Astrocyte (in vitro differentiated cells and primary cell): Measurements from ENCODE around the gene BANK1. TPM values are rescaled to one million over a fixed set of nuclear protein-coding genes. Genes with fewer than 3 reads are reported as not detected.

Source experiments
- DNase-seq: peaks from one replicate; pipeline ENCODE4 v3.0.0-alpha.2; 2010; ENCODE audit warnings: low read depth
- FAIRE-seq: peaks from 2 replicates; lab custom pipeline; 2011; peaks lifted over from hg19 to GRCh38; lab: Jason Lieb, UNC
- H2AFZ ChIP-seq: 2 replicates; pipeline ENCODE4 v1.6.0; 2012; ENCODE audit warnings: low read depth, low read length, inconsistent platforms
- H3K27ac ChIP-seq: 2 replicates; pipeline ENCODE4 v1.5.1; 2011; ENCODE audit warnings: low read depth, low read length, inconsistent platforms
- H3K27me3 ChIP-seq: 2 replicates; pipeline ENCODE4 v1.6.0; 2011; ENCODE audit warnings: low read length, inconsistent platforms; ENCODE audit not compliant: insufficient read depth
- H3K36me3 ChIP-seq: 2 replicates; pipeline ENCODE4 v1.5.1; 2011; ENCODE audit warnings: low read length, inconsistent platforms; ENCODE audit not compliant: insufficient read depth
- H3K4me1 ChIP-seq: 2 replicates; pipeline ENCODE4 v1.5.1; 2011; ENCODE audit warnings: low read length, inconsistent platforms; ENCODE audit not compliant: insufficient read depth
- H3K4me2 ChIP-seq: 2 replicates; pipeline ENCODE4 v1.6.0; 2012; ENCODE audit warnings: low read length, inconsistent platforms
- H3K4me3 ChIP-seq: 2 replicates; pipeline ENCODE4 v1.5.1; 2011; ENCODE audit warnings: low read depth, mild to moderate bottlenecking, low read length, inconsistent platforms; ENCODE audit not compliant: insufficient read depth
- H3K79me2 ChIP-seq: 2 replicates; pipeline ENCODE4 v1.6.0; 2012; ENCODE audit warnings: mild to moderate bottlenecking, low read length, inconsistent platforms; ENCODE audit not compliant: insufficient read depth
- H3K9ac ChIP-seq: 2 replicates; pipeline ENCODE4 v1.6.0; 2012; ENCODE audit warnings: mild to moderate bottlenecking, low read length, inconsistent platforms
- H3K9me3 ChIP-seq: 2 replicates; pipeline ENCODE4 v1.5.1; 2012; ENCODE audit warnings: low read depth, mild to moderate bottlenecking, low read length, inconsistent platforms; ENCODE audit not compliant: insufficient read depth
- H4K20me1 ChIP-seq: 2 replicates; pipeline ENCODE4 v1.6.0; 2012; ENCODE audit warnings: low read length, inconsistent platforms; ENCODE audit not compliant: insufficient read depth
- H3K27ac Mint-ChIP-seq: one replicate; pipeline ENCODE4 v1.8.0; 2021; ENCODE audit warnings: mild to moderate bottlenecking, mixed read lengths; ENCODE audit not compliant: unreplicated experiment
- H3K27me3 Mint-ChIP-seq: one replicate; pipeline ENCODE4 v1.8.0; 2021; ENCODE audit warnings: low read depth, mixed read lengths; ENCODE audit not compliant: unreplicated experiment
- H3K36me3 Mint-ChIP-seq: one replicate; pipeline ENCODE4 v1.8.0; 2021; ENCODE audit warnings: low read depth, mixed read lengths; ENCODE audit not compliant: unreplicated experiment
- H3K4me1 Mint-ChIP-seq: one replicate; pipeline ENCODE4 v1.8.0; 2021; ENCODE audit warnings: low read depth, mixed read lengths; ENCODE audit not compliant: unreplicated experiment
- H3K4me3 Mint-ChIP-seq: one replicate; pipeline ENCODE4 v1.8.0; 2021; ENCODE audit warnings: mild to moderate bottlenecking, moderate library complexity, mixed read lengths; ENCODE audit not compliant: unreplicated experiment
- H3K9me3 Mint-ChIP-seq: one replicate; pipeline ENCODE4 v1.8.0; 2021; ENCODE audit warnings: mild to moderate bottlenecking, mixed read lengths; ENCODE audit not compliant: unreplicated experiment
- EZH2 ChIP-seq: IDR thresholded peaks from 2 replicates; pipeline ENCODE4 v1.6.1; 2012; ENCODE audit warnings: mild to moderate bottlenecking, low read length, inconsistent platforms; ENCODE audit not compliant: insufficient read depth
- total RNA-seq: library from RNA; stranded (reverse); gene quantifications from 2 replicates; pipeline ENCODE4 v1.2.1, GENCODE V29; 2021
- TF ChIP-seq, protein P1 (sequence below): IDR thresholded peaks from 2 replicates; pipeline ENCODE4 v1.5.1; 2011; ENCODE audit warnings: low read depth, mild to moderate bottlenecking, inconsistent platforms, low read length, moderate library complexity; ENCODE audit not compliant: insufficient read depth

The BANK1 gene
- total RNA-seq, 1 donor from 2014 or later = 1.3 TPM

DNA sequence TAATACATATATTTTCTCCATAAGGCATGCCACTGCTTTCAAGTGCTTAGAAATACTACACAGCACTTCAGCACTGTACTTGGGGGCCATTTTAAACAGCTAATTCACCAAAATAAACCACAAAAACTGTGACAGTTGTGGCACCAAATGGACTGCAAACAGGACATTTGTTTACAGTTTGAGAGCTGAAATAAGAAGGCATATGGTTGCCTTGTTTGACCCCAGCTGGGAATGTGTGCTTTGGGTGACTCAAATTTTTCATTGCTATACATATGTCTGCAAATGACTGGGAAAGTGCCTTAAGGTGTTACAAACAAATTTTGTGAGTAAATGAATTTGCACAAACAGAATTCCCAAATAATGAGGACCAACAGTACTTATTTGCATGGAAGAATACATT is 124.2 kb downstream of the BANK1 start:
- H4K20me1 ChIP-seq = no peaks in the 10 kb centered on the region
- no peaks in the 10 kb centered on the region for H3K27me3 Mint-ChIP-seq
- no peak overlapping the region for H3K9ac ChIP-seq
- no peak for FAIRE-seq
- H3K27ac Mint-ChIP-seq = no peak overlapping the region
- H3K9me3 ChIP-seq = no peaks in the 10 kb centered on the region
- H3K4me2 ChIP-seq = no peak overlapping the region
- no peaks in the 10 kb centered on the region for H3K27me3 ChIP-seq
- no peaks in the 10 kb centered on the region for H3K4me1 ChIP-seq
- H3K4me3 Mint-ChIP-seq = no peak overlapping the region
- no peaks in the 10 kb centered on the region for H3K36me3 Mint-ChIP-seq
- H3K79me2 ChIP-seq = no peaks in the 10 kb centered on the region
- H2AFZ ChIP-seq = no peak overlapping the region
- DNase-seq = no peak
- H3K36me3 ChIP-seq = no peaks in the 10 kb centered on the region
- no peak overlapping the region for H3K27ac ChIP-seq
- TF ChIP-seq EZH2 = no peak
- TF ChIP-seq, protein P1, sequence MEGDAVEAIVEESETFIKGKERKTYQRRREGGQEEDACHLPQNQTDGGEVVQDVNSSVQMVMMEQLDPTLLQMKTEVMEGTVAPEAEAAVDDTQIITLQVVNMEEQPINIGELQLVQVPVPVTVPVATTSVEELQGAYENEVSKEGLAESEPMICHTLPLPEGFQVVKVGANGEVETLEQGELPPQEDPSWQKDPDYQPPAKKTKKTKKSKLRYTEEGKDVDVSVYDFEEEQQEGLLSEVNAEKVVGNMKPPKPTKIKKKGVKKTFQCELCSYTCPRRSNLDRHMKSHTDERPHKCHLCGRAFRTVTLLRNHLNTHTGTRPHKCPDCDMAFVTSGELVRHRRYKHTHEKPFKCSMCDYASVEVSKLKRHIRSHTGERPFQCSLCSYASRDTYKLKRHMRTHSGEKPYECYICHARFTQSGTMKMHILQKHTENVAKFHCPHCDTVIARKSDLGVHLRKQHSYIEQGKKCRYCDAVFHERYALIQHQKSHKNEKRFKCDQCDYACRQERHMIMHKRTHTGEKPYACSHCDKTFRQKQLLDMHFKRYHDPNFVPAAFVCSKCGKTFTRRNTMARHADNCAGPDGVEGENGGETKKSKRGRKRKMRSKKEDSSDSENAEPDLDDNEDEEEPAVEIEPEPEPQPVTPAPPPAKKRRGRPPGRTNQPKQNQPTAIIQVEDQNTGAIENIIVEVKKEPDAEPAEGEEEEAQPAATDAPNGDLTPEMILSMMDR = no peak
- H3K9me3 Mint-ChIP-seq = no peaks in the 10 kb centered on the region
- H3K4me1 Mint-ChIP-seq = no peaks in the 10 kb centered on the region
- no peak overlapping the region for H3K4me3 ChIP-seq

DNA sequence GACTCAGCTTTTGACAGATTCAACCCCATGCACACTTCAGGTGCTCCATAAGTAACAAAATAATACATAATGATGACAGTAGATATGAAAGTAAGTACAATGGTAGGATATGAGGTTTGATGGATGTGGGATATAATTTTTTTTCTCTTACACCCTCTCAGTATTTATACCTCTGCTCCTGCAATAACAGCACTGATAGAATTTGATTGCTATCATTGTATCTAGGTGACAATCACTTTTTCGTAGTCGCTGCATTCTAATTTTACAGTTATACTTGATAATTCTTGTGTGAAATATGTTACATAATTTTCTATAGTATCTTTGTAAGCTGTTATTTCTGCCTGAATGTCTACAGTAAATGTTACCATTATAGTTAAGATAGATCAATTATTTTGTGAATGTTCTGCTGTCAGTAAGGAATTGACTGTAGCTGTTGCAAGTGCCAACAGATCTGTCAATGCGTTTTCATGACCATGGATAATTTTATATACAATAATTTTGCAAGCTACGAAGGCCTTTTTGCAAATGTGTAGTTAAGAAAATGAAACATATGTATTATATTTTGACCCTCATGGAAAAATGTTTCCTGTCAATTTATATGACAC is 128.9 kb downstream of the BANK1 start:
- Mint-ChIP-seq H3K27me3 (no peaks in the 10 kb centered on the region), H3K4me3 (no peak overlapping the region), H3K36me3 (no peaks in the 10 kb centered on the region), H3K9me3 (no peaks in the 10 kb centered on the region), H3K4me1 (no peaks in the 10 kb centered on the region), H3K27ac (no peak overlapping the region)
- no peak overlapping the region for H2AFZ ChIP-seq
- H3K9ac ChIP-seq = no peak overlapping the region
- FAIRE-seq (no peak), DNase-seq (no peak)
- H3K4me2 ChIP-seq = no peak overlapping the region
- no peaks in the 10 kb centered on the region for H3K9me3 ChIP-seq
- H3K36me3 ChIP-seq = no peaks in the 10 kb centered on the region
- H3K4me1 ChIP-seq = no peaks in the 10 kb centered on the region
- H3K27ac ChIP-seq = no peak overlapping the region
- TF ChIP-seq, protein P1 = no peak
- TF ChIP-seq EZH2 = no peak
- no peaks in the 10 kb centered on the region for H3K27me3 ChIP-seq
- no peak overlapping the region for H3K4me3 ChIP-seq
- H3K79me2 ChIP-seq = no peaks in the 10 kb centered on the region
- no peaks in the 10 kb centered on the region for H4K20me1 ChIP-seq

DNA sequence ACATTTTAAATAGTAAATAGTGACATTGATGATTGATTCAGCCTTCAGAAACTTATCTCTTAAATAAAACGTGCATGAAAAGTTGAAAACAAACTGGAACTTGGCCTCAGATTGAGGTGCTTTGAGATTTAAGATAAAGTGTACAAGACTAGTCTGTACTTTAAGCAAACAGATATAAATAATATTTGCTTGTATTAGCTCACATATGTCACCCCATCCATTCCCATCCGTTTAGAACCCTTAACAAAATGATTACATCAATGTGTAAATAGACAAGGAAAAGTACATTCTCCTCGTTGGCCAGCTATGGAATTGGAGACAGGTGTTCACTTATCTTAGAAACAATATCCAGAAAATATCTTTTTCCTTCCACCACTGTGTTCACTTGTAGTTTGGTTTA is 130.8 kb downstream of the BANK1 start:
- Histone ChIP-seq H3K79me2 (no peaks in the 10 kb centered on the region), H3K4me1 (no peaks in the 10 kb centered on the region), H3K27me3 (no peaks in the 10 kb centered on the region), H4K20me1 (no peaks in the 10 kb centered on the region), H3K9ac (no peak overlapping the region), H3K4me2 (no peak overlapping the region), H3K36me3 (no peaks in the 10 kb centered on the region), H3K9me3 (no peaks in the 10 kb centered on the region), H2AFZ (no peak overlapping the region), H3K4me3 (no peak overlapping the region), H3K27ac (no peak overlapping the region)
- Mint-ChIP-seq H3K27ac (no peak overlapping the region), H3K4me3 (no peak overlapping the region), H3K9me3 (no peaks in the 10 kb centered on the region), H3K27me3 (no peaks in the 10 kb centered on the region), H3K36me3 (no peaks in the 10 kb centered on the region), H3K4me1 (no peaks in the 10 kb centered on the region)
- TF ChIP-seq EZH2 = no peak
- TF ChIP-seq, protein P1 = no peak
- no peak for FAIRE-seq
- no peak for DNase-seq
